Measurements from ENCODE around the gene HARS1.

GRCh38 chr5:140637371-140638100, 53.6 kb downstream of the HARS1 start:
- TF ChIP-seq CTCF (conservative IDR thresholded peaks at IDR 0.05; ENCODE audit: low read length), result no peak
- TF ChIP-seq EZH2phosphoT487 (IDR thresholded peaks at IDR 0.05; ENCODE audit: borderline replicate concordance, low read depth, low read length), result no peak
